NB4 (cell line): ENCODE results near the gene TLCD1.

ENCODE experiments used
- CTCF ChIP-seq: IDR thresholded peaks from one replicate; pipeline ENCODE4 v1.5.1; 2012; ENCODE audit warnings: low read depth, low read length
- POLR2A ChIP-seq: IDR thresholded peaks from 2 replicates; pipeline ENCODE4 v1.6.1; 2011; ENCODE audit warnings: mild to moderate bottlenecking; ENCODE audit not compliant: insufficient read length; ENCODE audit errors: extremely low read depth

- TF ChIP-seq CTCF (no peak), POLR2A (no peak)
Observed at GRCh38 chr17:28682655-28683054, 43.4 kb downstream of the TLCD1 start.
